Measurements from ENCODE around the gene NXPE1. TPM values are rescaled to one million over a fixed set of nuclear protein-coding genes. Genes with fewer than 3 reads are reported as not detected.

NXPE1 gene
- total RNA-seq, 1 experiment from 2014 or later: not detected

- no peak overlapping the region for H3K18ac ChIP-seq (ENCODE audit: insufficient read length, low read depth, low read length)
- H2BK5ac ChIP-seq (ENCODE audit: insufficient read length, low read length): no peak overlapping the region
- no peaks in the 10 kb centered on the region for H4K20me1 ChIP-seq (ENCODE audit: control insufficient read depth, insufficient read depth, insufficient read length)
- no peaks in the 10 kb centered on the region for H3K79me2 ChIP-seq (ENCODE audit: insufficient read depth, low read length)
- no peak overlapping the region for H3K56ac ChIP-seq (ENCODE audit: insufficient read length, low read depth, low read length)
- TF ChIP-seq CTCF (conservative IDR thresholded peaks at IDR 0.05): no peak
- H2BK20ac ChIP-seq (ENCODE audit: low read depth, low read length, poor library complexity, severe bottlenecking): no peak overlapping the region
- H3K9me3 ChIP-seq (ENCODE audit: control insufficient read depth, low read depth, low read length): no peaks in the 10 kb centered on the region
- no peak overlapping the region for H4K91ac ChIP-seq (ENCODE audit: insufficient read length, low read depth, low read length)
- no peak overlapping the region for H2BK12ac ChIP-seq (ENCODE audit: insufficient read length, low read depth, low read length)
- H3K79me1 ChIP-seq (ENCODE audit: insufficient read depth, low read depth, low read length, poor library complexity, severe bottlenecking): no peaks in the 10 kb centered on the region
- H3K27ac Mint-ChIP-seq: no peak overlapping the region
- no peak overlapping the region for H3K27ac ChIP-seq (ENCODE audit: insufficient read length, low read depth, low read length)
- no peaks in the 10 kb centered on the region for H3K9me3 Mint-ChIP-seq
- no peaks in the 10 kb centered on the region for H3K36me3 Mint-ChIP-seq (ENCODE audit: insufficient read depth in 1 of 3, low read depth in 3 of 3)
- H2AK5ac ChIP-seq (ENCODE audit: insufficient read length, low read length): no peak overlapping the region
- no peak overlapping the region for H4K8ac ChIP-seq (replicated peaks; ENCODE audit: insufficient read length, low read depth, low read length)
- no peaks in the 10 kb centered on the region for H3K23me2 ChIP-seq (ENCODE audit: insufficient read length, low read depth, low read length, poor library complexity, severe bottlenecking)
- H3K4me2 ChIP-seq (ENCODE audit: insufficient read depth, insufficient read length, low read length): no peak overlapping the region
- no peak overlapping the region for H3K4me3 Mint-ChIP-seq
- H3K27me3 Mint-ChIP-seq (ENCODE audit: low read depth): no peaks in the 10 kb centered on the region
- no peak overlapping the region for H3K9ac ChIP-seq (ENCODE audit: extremely low read depth, insufficient read length, low read length)
- DNase-seq: no peak
- H3K4ac ChIP-seq (ENCODE audit: low read depth, low read length): no peak overlapping the region
- no peak overlapping the region for H2BK15ac ChIP-seq (ENCODE audit: low read depth, low read length)
- H4K5ac ChIP-seq (ENCODE audit: insufficient read length, low read depth, low read length): no peak overlapping the region
- no peak overlapping the region for H3K23ac ChIP-seq (ENCODE audit: insufficient read length, low read depth, low read length)
- no CpG with 5 or more reads among the region's 1 CpG for WGBS (ENCODE audit: extremely low coverage, insufficient read length, low lambda C conversion rate)
- peaks cover 13 to 15% of the 10 kb centered on the region in 2 experiments for H3K4me1 Mint-ChIP-seq
- no peaks in the 10 kb centered on the region for H3K27me3 ChIP-seq (ENCODE audit: insufficient read depth, low read length)
- no peak overlapping the region for H3K14ac ChIP-seq (ENCODE audit: insufficient read depth, low read length)
- peak overlapping the region; percentile 68 for H2AFZ ChIP-seq (ENCODE audit: low read length)
- no peaks in the 10 kb centered on the region; the same call in 1 of the 2 replicates for H3K4me1 ChIP-seq (ENCODE audit: insufficient read depth, low read length)
- H3T11ph ChIP-seq (ENCODE audit: low read length): no peak overlapping the region
- H2BK120ac ChIP-seq (ENCODE audit: low read depth, low read length, poor library complexity, severe bottlenecking): no peak overlapping the region
These were observed 3.5 kb downstream of the NXPE1 start for GRCh38 chr11:114556135-114556534.
